Mesothelial cell of epicardium (in vitro differentiated cells): ENCODE results near the gene SLC26A1. TPM values are rescaled to one million over a fixed set of nuclear protein-coding genes. Genes with fewer than 3 reads are reported as not detected.

ENCODE experiments used
- DNase-seq, 2 experiments: peaks; one replicate each; pipeline ENCODE4 v3.0.0; 2021; ENCODE audit warnings: low spot score in 2 of 2; ENCODE audit not compliant: unreplicated experiment in 2 of 2
- H3K27ac Mint-ChIP-seq: 2 replicates; pipeline ENCODE4 v1.8.0; 2021; ENCODE audit warnings: mixed read lengths
- H3K27me3 Mint-ChIP-seq: 2 replicates; pipeline ENCODE4 v1.8.0; 2021; ENCODE audit warnings: low read depth, mixed read lengths
- H3K36me3 Mint-ChIP-seq: 2 replicates; pipeline ENCODE4 v1.8.0; 2021; ENCODE audit warnings: mixed read lengths
- H3K4me1 Mint-ChIP-seq: 2 replicates; pipeline ENCODE4 v1.8.0; 2021; ENCODE audit warnings: mixed read lengths
- H3K4me3 Mint-ChIP-seq: 2 replicates; pipeline ENCODE4 v1.8.0; 2021; ENCODE audit warnings: mild to moderate bottlenecking, moderate library complexity, mixed read lengths
- H3K9me3 Mint-ChIP-seq: 2 replicates; pipeline ENCODE4 v1.8.0; 2021; ENCODE audit warnings: mixed read lengths
- total RNA-seq: library from RNA; stranded (reverse); gene quantifications from 3 replicates; pipeline ENCODE4 v1.2.1, GENCODE V29; 2021
- TF ChIP-seq, protein P1 (sequence below): fragments of 200-600 bp; sonication (generic); IDR thresholded peaks from one replicate; pipeline ENCODE4 v1.5.0; 2021; ENCODE audit warnings: antibody characterized with exemption; ENCODE audit not compliant: unreplicated experiment

SLC26A1 gene
- total RNA-seq, 1 donor from 2014 or later = 0.63 TPM

DNA sequence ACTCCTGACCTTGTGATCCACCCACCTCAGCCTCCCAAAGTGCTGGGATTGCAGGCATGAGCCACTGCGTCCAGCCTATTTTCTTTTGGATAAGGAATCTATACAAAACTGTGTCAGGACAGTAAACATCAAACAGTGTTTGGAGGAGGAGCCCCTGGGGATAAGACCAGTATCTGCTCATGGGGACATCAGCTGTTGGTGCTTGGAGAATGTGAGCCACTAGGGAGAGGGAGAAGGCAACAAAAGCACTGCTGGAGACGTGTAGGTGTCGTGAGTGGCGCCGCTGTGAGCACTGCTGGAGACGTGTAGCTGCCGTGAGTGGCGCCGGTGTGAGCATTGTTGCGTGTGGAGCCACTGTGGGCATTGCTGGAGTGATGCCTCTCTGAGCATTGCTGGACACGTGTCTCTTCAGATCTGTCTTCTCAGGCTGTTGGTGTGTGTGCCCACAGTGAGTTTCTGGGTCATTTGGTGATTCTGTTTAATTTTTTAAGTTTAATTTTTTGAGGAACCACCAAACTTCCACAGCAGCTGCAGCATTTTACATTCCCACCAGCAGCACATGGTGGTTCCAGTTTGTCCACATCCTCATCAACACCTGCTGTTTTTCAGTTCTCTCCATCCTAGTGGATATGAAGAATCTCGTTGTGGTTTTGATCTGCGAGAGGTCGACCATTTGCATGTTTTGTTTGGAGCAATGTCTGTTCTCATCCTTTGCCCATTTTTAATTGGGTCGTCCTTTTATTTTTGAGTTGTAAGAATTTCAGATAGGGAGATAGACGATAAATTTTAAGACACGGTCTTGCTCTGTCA is 38.8 kb downstream of the SLC26A1 start:
- no peak overlapping the region for H3K27ac Mint-ChIP-seq
- TF ChIP-seq, protein P1, sequence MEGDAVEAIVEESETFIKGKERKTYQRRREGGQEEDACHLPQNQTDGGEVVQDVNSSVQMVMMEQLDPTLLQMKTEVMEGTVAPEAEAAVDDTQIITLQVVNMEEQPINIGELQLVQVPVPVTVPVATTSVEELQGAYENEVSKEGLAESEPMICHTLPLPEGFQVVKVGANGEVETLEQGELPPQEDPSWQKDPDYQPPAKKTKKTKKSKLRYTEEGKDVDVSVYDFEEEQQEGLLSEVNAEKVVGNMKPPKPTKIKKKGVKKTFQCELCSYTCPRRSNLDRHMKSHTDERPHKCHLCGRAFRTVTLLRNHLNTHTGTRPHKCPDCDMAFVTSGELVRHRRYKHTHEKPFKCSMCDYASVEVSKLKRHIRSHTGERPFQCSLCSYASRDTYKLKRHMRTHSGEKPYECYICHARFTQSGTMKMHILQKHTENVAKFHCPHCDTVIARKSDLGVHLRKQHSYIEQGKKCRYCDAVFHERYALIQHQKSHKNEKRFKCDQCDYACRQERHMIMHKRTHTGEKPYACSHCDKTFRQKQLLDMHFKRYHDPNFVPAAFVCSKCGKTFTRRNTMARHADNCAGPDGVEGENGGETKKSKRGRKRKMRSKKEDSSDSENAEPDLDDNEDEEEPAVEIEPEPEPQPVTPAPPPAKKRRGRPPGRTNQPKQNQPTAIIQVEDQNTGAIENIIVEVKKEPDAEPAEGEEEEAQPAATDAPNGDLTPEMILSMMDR = no peak
- no peak overlapping the region for H3K4me3 Mint-ChIP-seq
- no peaks in the 10 kb centered on the region for H3K4me1 Mint-ChIP-seq
- H3K36me3 Mint-ChIP-seq = peaks cover 12% of the 10 kb centered on the region
- H3K27me3 Mint-ChIP-seq = no peaks in the 10 kb centered on the region
- H3K9me3 Mint-ChIP-seq = no peaks in the 10 kb centered on the region
- no peak for DNase-seq

DNA sequence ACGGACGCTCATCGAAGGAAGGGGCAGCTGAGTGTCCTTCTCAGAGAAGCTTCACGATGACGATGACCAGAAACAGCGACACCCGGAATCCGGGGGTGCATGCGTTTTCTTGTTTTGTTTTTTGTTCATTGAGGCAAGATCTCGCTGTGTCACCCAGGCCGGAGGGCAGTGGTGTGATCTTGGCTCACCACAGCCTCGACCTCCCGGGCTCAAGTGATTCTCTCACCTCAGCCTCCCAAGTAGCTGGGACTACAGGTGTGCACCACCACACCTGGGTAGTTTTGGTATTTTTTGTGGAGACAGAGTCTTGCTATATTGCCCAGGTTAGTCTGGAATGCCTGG is 39.7 kb downstream of the SLC26A1 start:
- H3K27ac Mint-ChIP-seq = no peak overlapping the region
- no peak overlapping the region for H3K4me3 Mint-ChIP-seq
- no peaks in the 10 kb centered on the region for H3K4me1 Mint-ChIP-seq
- no peaks in the 10 kb centered on the region for H3K9me3 Mint-ChIP-seq
- TF ChIP-seq, protein P1 = no peak
- DNase-seq = no peak
- H3K36me3 Mint-ChIP-seq = peaks cover 12% of the 10 kb centered on the region
- H3K27me3 Mint-ChIP-seq = no peaks in the 10 kb centered on the region

DNA sequence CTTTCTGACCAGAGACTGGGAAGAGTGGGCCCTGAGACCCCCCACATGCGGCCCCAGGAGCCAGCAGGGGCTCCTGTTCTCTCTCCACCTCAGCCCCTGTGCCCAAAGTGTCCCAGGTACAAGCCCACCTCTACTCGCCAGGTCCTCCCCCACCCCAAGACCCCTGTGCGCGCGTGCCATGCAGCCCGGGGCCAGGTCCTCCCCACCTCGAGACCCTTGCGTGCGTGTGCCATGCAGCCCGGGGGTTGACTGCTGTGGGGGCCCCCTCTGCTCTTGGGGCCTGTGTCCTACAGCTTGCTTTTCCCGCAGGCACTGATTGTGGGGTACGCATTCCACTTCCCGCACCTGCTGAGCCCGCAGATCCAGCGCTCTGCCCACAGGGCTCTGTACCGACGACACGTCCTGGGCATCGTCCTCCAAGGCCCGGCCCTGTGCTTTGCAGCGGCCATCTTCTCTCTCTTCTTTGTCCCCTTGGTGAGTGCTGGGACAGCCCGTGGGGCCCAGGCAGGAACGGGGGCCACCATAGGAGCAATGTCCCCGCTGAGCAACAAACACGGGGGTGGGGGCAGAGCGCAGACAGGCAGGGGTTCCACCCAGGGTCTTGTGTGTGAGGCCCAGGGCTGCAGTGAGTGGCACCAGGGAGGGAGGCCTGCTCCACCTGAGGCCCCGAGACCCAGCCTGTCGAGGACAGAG is 40.2 kb downstream of the SLC26A1 start:
- Mint-ChIP-seq H3K9me3 (no peaks in the 10 kb centered on the region), H3K4me3 (no peak overlapping the region), H3K4me1 (no peaks in the 10 kb centered on the region), H3K27ac (no peak overlapping the region), H3K27me3 (no peaks in the 10 kb centered on the region), H3K36me3 (peaks cover 12% of the 10 kb centered on the region)
- TF ChIP-seq, protein P1 = no peak
- DNase-seq = no peak

DNA sequence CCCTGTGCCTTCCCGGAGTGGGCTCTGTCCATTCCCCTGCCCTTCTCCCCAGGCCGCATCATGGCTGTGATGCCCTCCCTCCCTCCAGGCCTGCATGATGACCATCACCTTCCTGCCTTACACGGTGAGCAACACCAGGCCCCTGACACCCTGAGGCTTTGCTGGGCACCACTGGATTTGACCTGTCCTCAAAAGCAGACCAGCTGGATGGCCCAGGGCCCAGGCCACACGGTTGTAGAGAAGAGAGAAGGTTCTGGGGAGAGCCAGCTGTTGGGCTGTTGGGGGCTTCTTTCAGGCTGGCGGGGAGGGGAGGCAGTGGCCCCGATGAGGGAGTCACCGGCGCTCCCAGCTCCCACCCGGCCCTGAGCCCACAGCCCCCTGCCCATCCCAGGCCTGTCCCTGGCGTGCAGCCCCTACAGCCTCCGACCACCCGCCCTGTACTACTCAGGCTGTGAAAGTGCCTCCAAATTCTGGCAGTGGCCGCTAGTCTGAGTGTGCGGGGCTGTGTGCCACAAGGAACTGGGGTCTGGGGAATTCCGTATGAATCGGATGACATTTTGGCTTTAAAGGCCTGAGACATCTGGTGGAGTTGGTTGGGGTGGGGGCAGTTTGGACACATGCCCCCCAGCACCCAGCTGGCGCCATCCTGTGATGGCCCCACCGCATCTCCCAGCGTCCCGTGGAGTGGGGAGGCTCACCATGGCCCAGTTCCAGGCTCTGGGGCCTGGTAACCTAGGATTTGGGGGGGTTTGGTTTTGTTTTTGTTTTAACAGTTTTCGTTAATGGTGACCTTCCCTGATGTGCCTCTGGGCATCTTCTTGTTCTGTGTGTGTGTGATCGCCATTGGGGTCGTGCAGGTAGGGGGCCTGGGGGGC is 41.4 kb downstream of the SLC26A1 start:
- Mint-ChIP-seq H3K36me3 (peaks cover 9% of the 10 kb centered on the region), H3K27me3 (no peaks in the 10 kb centered on the region), H3K27ac (no peak overlapping the region), H3K9me3 (no peaks in the 10 kb centered on the region), H3K4me3 (no peak overlapping the region), H3K4me1 (no peaks in the 10 kb centered on the region)
- no peak for DNase-seq
- TF ChIP-seq, protein P1 = no peak

DNA sequence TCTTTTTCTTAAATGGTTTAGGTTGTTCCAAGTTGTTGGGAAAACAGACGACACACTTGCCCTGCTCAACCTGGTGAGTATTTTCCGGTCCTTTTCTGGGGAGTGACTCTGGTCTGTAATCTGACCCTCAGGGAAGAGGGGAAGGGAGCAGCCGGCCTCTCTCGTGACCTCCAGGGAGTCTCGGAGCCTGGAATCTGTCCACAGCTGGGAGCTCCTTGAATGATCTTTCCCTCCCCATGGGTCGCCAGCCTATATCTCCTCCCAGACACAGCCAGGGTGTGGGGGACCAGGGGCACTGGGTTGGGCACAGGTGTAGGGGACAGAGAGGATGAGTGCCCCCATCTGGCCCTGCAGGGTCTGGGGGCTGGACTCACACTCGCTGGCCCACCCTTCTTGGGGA is 42.0 kb downstream of the SLC26A1 start:
- TF ChIP-seq, protein P1 = no peak
- no peak for DNase-seq

More for the DNA sequence above, 42.0 kb downstream of the SLC26A1 start:
- Mint-ChIP-seq H3K4me3 (no peak overlapping the region), H3K4me1 (no peaks in the 10 kb centered on the region), H3K27me3 (peaks cover under 1% of the 10 kb centered on the region), H3K27ac (no peak overlapping the region), H3K36me3 (peaks cover 7% of the 10 kb centered on the region), H3K9me3 (no peaks in the 10 kb centered on the region)
